HepG2 (cell line): ENCODE measurements around the gene UCHL3. TPM values are rescaled to one million over a fixed set of nuclear protein-coding genes. Genes with fewer than 3 reads are reported as not detected.

Source experiments
- ARID4A ChIP-seq: sonication (generic); formaldehyde crosslinking; IDR thresholded peaks from 2 replicates; pipeline ENCODE4 v1.5.0; 2020; ENCODE audit warnings: mild to moderate bottlenecking, missing genetic modification reagents, borderline replicate concordance
- CC2D1A ChIP-seq: sonication (generic); formaldehyde crosslinking; IDR thresholded peaks from 2 replicates; pipeline ENCODE4 v1.8.1; 2023; ENCODE audit warnings: mild to moderate bottlenecking, missing genetic modification reagents
- KLF11 ChIP-seq: IDR thresholded peaks from 2 replicates; pipeline ENCODE4 v1.6.1; 2016; ENCODE audit warnings: missing compliant biosample characterization
- KLF16 ChIP-seq, 2 experiments: sonication (generic) in 1 of 2; formaldehyde crosslinking in 1 of 2; IDR thresholded peaks; 2 replicates each; pipeline versions ENCODE4 v1.6.1 to v1.8.0; 2016 to 2023; ENCODE audit warnings: missing genetic modification reagents in 2 of 2, missing compliant biosample characterization in 1 of 2
- MED1 ChIP-seq: sonication (generic); formaldehyde crosslinking; IDR thresholded peaks from 2 replicates; pipeline ENCODE4 v1.4.0; 2020; ENCODE audit warnings: missing genetic modification reagents
- MED13 ChIP-seq: sonication (generic); formaldehyde crosslinking; IDR thresholded peaks from 2 replicates; pipeline ENCODE4 v1.5.0; 2020; ENCODE audit warnings: missing genetic modification reagents
- NR2F6 ChIP-seq, 2 experiments: IDR thresholded peaks; 2 replicates each; pipeline ENCODE4 v1.6.1; 2016; ENCODE audit warnings: antibody characterized with exemption in 1 of 2, mild to moderate bottlenecking in 1 of 2
- RFX1 ChIP-seq: fragments of 450-650 bp; IDR thresholded peaks from 2 replicates; pipeline ENCODE4 v1.6.1; 2017
- SKI ChIP-seq: fragments of 450-650 bp; IDR thresholded peaks from one replicate; pipeline ENCODE4 v1.6.1; 2018; ENCODE audit warnings: mild to moderate bottlenecking; ENCODE audit not compliant: partially characterized antibody
- SOX6 ChIP-seq, 2 experiments: fragments of 450-650 bp in 1 of 2; sonication (generic) in 1 of 2; formaldehyde crosslinking in 1 of 2; IDR thresholded peaks; 2 replicates each; pipeline versions ENCODE4 v1.4.0 to v1.6.1; 2017 to 2020; ENCODE audit warnings: antibody characterized with exemption in 1 of 2, mild to moderate bottlenecking in 1 of 2, missing genetic modification reagents in 1 of 2
- SRSF4 ChIP-seq: fragments of 200-400 bp; formaldehyde crosslinking; IDR thresholded peaks from one replicate; pipeline ENCODE4 v1.6.1; 2018; ENCODE audit warnings: mild to moderate bottlenecking, low read depth, low read length, moderate library complexity; ENCODE audit not compliant: poor library complexity, severe bottlenecking
- ZBTB25 ChIP-seq: IDR thresholded peaks from 2 replicates; pipeline ENCODE4 v1.6.1; 2018; ENCODE audit warnings: missing genetic modification reagents
- ZFP91 ChIP-seq: sonication (generic); formaldehyde crosslinking; IDR thresholded peaks from 2 replicates; pipeline ENCODE4 v1.9.0; 2022; ENCODE audit warnings: missing genetic modification reagents, mild to moderate bottlenecking, borderline replicate concordance
- ZMAT5 ChIP-seq: sonication (generic); formaldehyde crosslinking; IDR thresholded peaks from 2 replicates; pipeline ENCODE4 v1.5.0; 2020; ENCODE audit warnings: mild to moderate bottlenecking, low read depth, missing genetic modification reagents, borderline replicate concordance
- ZMYM4 ChIP-seq: sonication (generic); formaldehyde crosslinking; IDR thresholded peaks from 2 replicates; pipeline ENCODE4 v1.8.1; 2023; ENCODE audit warnings: mild to moderate bottlenecking, missing genetic modification reagents
- ZNF251 ChIP-seq: sonication (generic); formaldehyde crosslinking; IDR thresholded peaks from 2 replicates; pipeline ENCODE4 v1.9.0; 2021; ENCODE audit warnings: mild to moderate bottlenecking, missing genetic modification reagents
- ZNF264 ChIP-seq: sonication (generic); formaldehyde crosslinking; IDR thresholded peaks from 2 replicates; pipeline ENCODE4 v1.4.0; 2020; ENCODE audit warnings: missing genetic modification reagents
- ZNF577 ChIP-seq: sonication (generic); formaldehyde crosslinking; IDR thresholded peaks from 2 replicates; pipeline ENCODE4 v1.4.0; 2020; ENCODE audit warnings: mild to moderate bottlenecking, low read depth, missing genetic modification reagents, borderline replicate concordance
- ZNF589 ChIP-seq: sonication (generic); formaldehyde crosslinking; conservative IDR thresholded peaks from 2 replicates; pipeline ENCODE4 v1.8.0; 2022; ENCODE audit warnings: mild to moderate bottlenecking, moderate library complexity, missing genetic modification reagents
- ZNF879 ChIP-seq: sonication (generic); formaldehyde crosslinking; IDR thresholded peaks from 2 replicates; pipeline ENCODE4 v1.8.1; 2023; ENCODE audit warnings: missing genetic modification reagents
- polyA plus RNA-seq, 8 experiments: library from polyadenylated mRNA; depleted of rRNA in 3 of 8; stranded (reverse) in 7 of 8; unstranded in 1 of 8; fragments of >200 nt; fragmentation: Illumina TruSeq in 4 of 8; extraction: Trizol in 4 of 8; gene quantifications; 2 replicates each; pipeline versions ENCODE4 v1.2.1 to v1.2.3, GENCODE V29; 2011 to 2016; ENCODE audit warnings: low read depth in 4 of 8, missing spikeins in 1 of 8, mixed read lengths in 1 of 8; ENCODE audit not compliant: insufficient read depth in 1 of 8
- total RNA-seq, 5 experiments: library from RNA; depleted of rRNA; stranded (reverse); fragments of >200 nt; fragmentation: Illumina TruSeq; extraction: Trizol; gene quantifications; 2 replicates each; pipeline ENCODE4 v1.2.3, GENCODE V29; 2016; ENCODE audit warnings: low read depth in 1 of 5

UCHL3 gene
- total and polyA plus RNA-seq, 2 of the 13 experiments (the other 11 are each of a cell fraction or from before 2014, with no cell fraction given), result 36.2 to 93.3 TPM

GRCh38 chr13:75636436-75637180, 87.0 kb downstream of the UCHL3 start (continued):
- TF ChIP-seq ZFP91 (CRISPR knock-in tag) (peak; percentile 33; the same call in 1 of the 2 replicates), ARID4A (CRISPR knock-in tag) (no peak; the same call in 1 of the 2 replicates), SKI (no peak), KLF11 (CRISPR knock-in tag) (peak; percentile 60; the same call in 1 of the 2 replicates), ZNF879 (0 out of 2 replicates have a peak, but pooled peaks have one; percentile 26), SOX6 (IDR thresholded peaks at IDR 0.05) (no peak), SOX6 (CRISPR knock-in tag; IDR thresholded peaks at IDR 0.05) (peak; percentile 31; the same call in 1 of the 2 replicates), ZNF589 (CRISPR knock-in tag) (no peak), NR2F6 (IDR thresholded peaks at IDR 0.05) (no peak), NR2F6 (CRISPR knock-in tag; IDR thresholded peaks at IDR 0.05) (no peak), ZMYM4 (no peak), MED1 (no peak), CC2D1A (CRISPR knock-in tag) (no peak), SRSF4 (no peak), ZNF264 (CRISPR knock-in tag) (no peak), RFX1 (no peak), KLF16 (CRISPR knock-in tag; IDR thresholded peaks at IDR 0.05) (no peak), ZMAT5 (CRISPR knock-in tag) (no peak), MED13 (CRISPR knock-in tag) (no peak), ZNF577 (CRISPR knock-in tag) (no peak), ZBTB25 (0 out of 2 replicates have a peak, but pooled peaks have one; percentile 31), ZNF251 (CRISPR knock-in tag) (no peak)
